ENCODE data around the gene IGF2BP2.

The IGF2BP2 gene

GRCh38 chr3:185760550-185760949, 64.3 kb downstream of the IGF2BP2 start:
- H2AFZ ChIP-seq (ENCODE audit: low read depth) = no peak overlapping the region
- no peaks in the 10 kb centered on the region for H3K4me1 ChIP-seq (ENCODE audit: low read depth, poor library complexity, severe bottlenecking)
- no peak overlapping the region for H3K27ac ChIP-seq
- H3K4me2 ChIP-seq = no peak overlapping the region
- H3K79me2 ChIP-seq (ENCODE audit: insufficient read depth, low read depth) = no peaks in the 10 kb centered on the region; the same call in 1 of the 2 replicates
- H3K27me3 ChIP-seq (ENCODE audit: insufficient read depth, low read depth) = no peaks in the 10 kb centered on the region
- no peak overlapping the region for H3K4me3 ChIP-seq (IDR thresholded peaks at IDR 0.05; ENCODE audit: insufficient read depth, low read depth, low read length)
- no peak for TF ChIP-seq CTCF (conservative IDR thresholded peaks at IDR 0.05; ENCODE audit: low read depth, low read length)
- H3K9ac ChIP-seq = no peak overlapping the region
- no peaks in the 10 kb centered on the region for H4K20me1 ChIP-seq (ENCODE audit: insufficient read depth)
- H3K36me3 ChIP-seq (ENCODE audit: insufficient read depth) = no peaks in the 10 kb centered on the region

- Histone ChIP-seq H3K4me3 (IDR thresholded peaks at IDR 0.05; ENCODE audit: insufficient read depth, low read depth, low read length) (no peak overlapping the region), H3K4me1 (ENCODE audit: low read depth, poor library complexity, severe bottlenecking) (no peaks in the 10 kb centered on the region), H3K36me3 (ENCODE audit: insufficient read depth) (no peaks in the 10 kb centered on the region)
Observed at GRCh38 chr3:185760088-185760487, 64.8 kb downstream of the IGF2BP2 start.

GRCh38 chr3:185759512-185759911, 65.3 kb downstream of the IGF2BP2 start:
- Histone ChIP-seq H3K27ac (no peak overlapping the region), H3K4me2 (no peak overlapping the region), H3K79me2 (ENCODE audit: insufficient read depth, low read depth) (no peaks in the 10 kb centered on the region; the same call in 1 of the 2 replicates), H3K4me1 (ENCODE audit: low read depth, poor library complexity, severe bottlenecking) (no peaks in the 10 kb centered on the region), H3K4me3 (IDR thresholded peaks at IDR 0.05; ENCODE audit: insufficient read depth, low read depth, low read length) (no peak overlapping the region), H3K36me3 (ENCODE audit: insufficient read depth) (no peaks in the 10 kb centered on the region), H3K9ac (no peak overlapping the region), H2AFZ (ENCODE audit: low read depth) (no peak overlapping the region), H4K20me1 (ENCODE audit: insufficient read depth) (no peaks in the 10 kb centered on the region), H3K27me3 (ENCODE audit: insufficient read depth, low read depth) (no peaks in the 10 kb centered on the region)
- TF ChIP-seq CTCF (conservative IDR thresholded peaks at IDR 0.05; ENCODE audit: low read depth, low read length) = no peak

More at GRCh38 chr3:185760088-185760487, 64.8 kb downstream of the IGF2BP2 start:
- no peak for TF ChIP-seq CTCF (conservative IDR thresholded peaks at IDR 0.05; ENCODE audit: low read depth, low read length)
- Histone ChIP-seq H3K27ac (no peak overlapping the region), H3K27me3 (ENCODE audit: insufficient read depth, low read depth) (no peaks in the 10 kb centered on the region), H3K4me2 (no peak overlapping the region), H2AFZ (ENCODE audit: low read depth) (no peak overlapping the region), H3K79me2 (ENCODE audit: insufficient read depth, low read depth) (no peaks in the 10 kb centered on the region; the same call in 1 of the 2 replicates), H4K20me1 (ENCODE audit: insufficient read depth) (no peaks in the 10 kb centered on the region), H3K9ac (no peak overlapping the region)

GRCh38 chr3:185758912-185759311, 65.9 kb downstream of the IGF2BP2 start:
- Histone ChIP-seq H2AFZ (ENCODE audit: low read depth) (no peak overlapping the region), H3K27me3 (ENCODE audit: insufficient read depth, low read depth) (no peaks in the 10 kb centered on the region), H3K4me2 (no peak overlapping the region), H3K4me1 (ENCODE audit: low read depth, poor library complexity, severe bottlenecking) (no peaks in the 10 kb centered on the region), H4K20me1 (ENCODE audit: insufficient read depth) (no peaks in the 10 kb centered on the region), H3K79me2 (ENCODE audit: insufficient read depth, low read depth) (no peaks in the 10 kb centered on the region; the same call in 1 of the 2 replicates), H3K9ac (no peak overlapping the region), H3K36me3 (ENCODE audit: insufficient read depth) (no peaks in the 10 kb centered on the region), H3K4me3 (IDR thresholded peaks at IDR 0.05; ENCODE audit: insufficient read depth, low read depth, low read length) (no peak overlapping the region), H3K27ac (no peak overlapping the region)
- no peak for TF ChIP-seq CTCF (conservative IDR thresholded peaks at IDR 0.05; ENCODE audit: low read depth, low read length)
